Measurements from ENCODE around the gene ATP9B.

The ATP9B gene

DNA sequence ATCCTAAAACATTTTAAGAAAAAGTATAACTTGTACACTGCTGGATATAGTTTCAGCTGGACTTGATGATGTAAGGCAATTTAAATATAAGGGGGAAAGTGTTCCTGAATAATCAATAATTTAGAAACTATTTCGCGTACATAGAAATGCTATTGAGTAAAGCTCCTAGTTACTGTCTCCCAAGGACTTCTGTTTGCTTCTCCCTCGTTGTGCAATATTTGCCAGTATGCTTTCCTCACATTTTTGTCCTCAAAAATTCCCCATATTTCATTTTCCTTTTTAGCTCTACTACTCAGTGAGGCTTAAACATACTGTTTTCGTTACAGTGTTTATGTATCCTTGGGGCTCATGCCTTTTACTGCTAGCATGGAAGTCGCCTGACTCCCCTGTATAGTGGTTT is 36.9 kb downstream of the ATP9B start:
- no peak for DNase-seq (ENCODE audit: low spot score)
- TF ChIP-seq, protein P1, sequence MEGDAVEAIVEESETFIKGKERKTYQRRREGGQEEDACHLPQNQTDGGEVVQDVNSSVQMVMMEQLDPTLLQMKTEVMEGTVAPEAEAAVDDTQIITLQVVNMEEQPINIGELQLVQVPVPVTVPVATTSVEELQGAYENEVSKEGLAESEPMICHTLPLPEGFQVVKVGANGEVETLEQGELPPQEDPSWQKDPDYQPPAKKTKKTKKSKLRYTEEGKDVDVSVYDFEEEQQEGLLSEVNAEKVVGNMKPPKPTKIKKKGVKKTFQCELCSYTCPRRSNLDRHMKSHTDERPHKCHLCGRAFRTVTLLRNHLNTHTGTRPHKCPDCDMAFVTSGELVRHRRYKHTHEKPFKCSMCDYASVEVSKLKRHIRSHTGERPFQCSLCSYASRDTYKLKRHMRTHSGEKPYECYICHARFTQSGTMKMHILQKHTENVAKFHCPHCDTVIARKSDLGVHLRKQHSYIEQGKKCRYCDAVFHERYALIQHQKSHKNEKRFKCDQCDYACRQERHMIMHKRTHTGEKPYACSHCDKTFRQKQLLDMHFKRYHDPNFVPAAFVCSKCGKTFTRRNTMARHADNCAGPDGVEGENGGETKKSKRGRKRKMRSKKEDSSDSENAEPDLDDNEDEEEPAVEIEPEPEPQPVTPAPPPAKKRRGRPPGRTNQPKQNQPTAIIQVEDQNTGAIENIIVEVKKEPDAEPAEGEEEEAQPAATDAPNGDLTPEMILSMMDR (IDR thresholded peaks at IDR 0.05; ENCODE audit: extremely low read depth, insufficient read depth, missing control alignments): no peak
- in situ Hi-C loops (cut with MboI; ENCODE audit: low pct_unique_long_range_greater_than_20kb, low sequenced_read_pairs, unreplicated experiment): no loop called here

DNA sequence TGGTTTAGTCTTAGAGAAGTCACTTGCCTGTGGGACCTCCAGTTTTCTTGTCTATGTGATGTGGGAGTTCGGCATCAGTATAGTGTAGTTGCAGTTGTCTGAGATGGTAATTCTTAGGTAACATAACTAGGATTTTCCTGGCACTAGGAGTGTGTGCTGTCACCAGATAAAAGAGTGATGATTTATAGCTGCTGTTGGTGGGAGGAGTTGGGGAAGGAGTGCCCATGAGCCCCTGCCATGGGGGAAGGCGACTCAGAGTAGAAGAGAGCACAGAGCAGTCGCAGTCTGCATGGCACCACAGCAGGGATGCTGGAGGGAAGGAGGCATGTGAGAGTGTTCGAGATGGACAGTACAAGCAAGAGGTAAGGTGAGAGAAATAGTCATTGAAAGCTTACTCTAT is 38.7 kb downstream of the ATP9B start:
- TF ChIP-seq, protein P1 (IDR thresholded peaks at IDR 0.05; ENCODE audit: extremely low read depth, insufficient read depth, missing control alignments): no peak
- in situ Hi-C loops (cut with MboI; ENCODE audit: low pct_unique_long_range_greater_than_20kb, low sequenced_read_pairs, unreplicated experiment): no loop called here
- DNase-seq (ENCODE audit: low spot score): no peak

DNA sequence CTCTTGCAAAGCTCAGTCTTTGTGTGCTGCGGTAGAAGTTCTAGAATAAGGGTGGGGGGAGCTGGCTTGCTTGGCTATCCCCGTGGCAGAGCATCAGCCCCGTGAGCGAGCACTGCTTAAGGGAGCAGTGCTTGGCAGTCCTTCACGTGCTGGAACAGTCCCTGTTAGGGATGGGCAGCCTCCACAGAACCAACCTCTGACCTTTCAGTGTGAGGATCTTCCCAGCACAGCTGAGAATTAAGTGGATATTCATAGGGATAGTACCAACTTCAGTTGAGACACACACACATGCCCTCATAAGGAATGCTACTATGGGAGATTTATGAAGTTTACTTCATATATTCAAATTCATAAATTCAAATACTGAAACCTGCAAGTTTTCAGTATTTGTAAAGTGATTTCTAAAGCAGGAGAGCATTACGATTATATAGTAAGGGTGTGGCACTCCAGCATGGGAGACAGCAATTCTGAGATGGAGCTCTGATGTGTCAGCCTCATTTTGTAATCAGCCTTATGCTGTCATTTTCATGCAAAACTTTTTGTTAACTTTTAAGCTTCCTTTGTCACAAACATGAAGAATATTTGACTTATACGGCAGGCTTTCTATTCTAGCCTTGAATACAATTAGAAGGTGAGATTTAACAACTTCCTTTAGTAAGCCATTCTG is 39.5 kb downstream of the ATP9B start:
- no peak for DNase-seq (ENCODE audit: low spot score)
- TF ChIP-seq, protein P1 (IDR thresholded peaks at IDR 0.05; ENCODE audit: extremely low read depth, insufficient read depth, missing control alignments): no peak
- in situ Hi-C loops (cut with MboI; ENCODE audit: low pct_unique_long_range_greater_than_20kb, low sequenced_read_pairs, unreplicated experiment): no loop called here

DNA sequence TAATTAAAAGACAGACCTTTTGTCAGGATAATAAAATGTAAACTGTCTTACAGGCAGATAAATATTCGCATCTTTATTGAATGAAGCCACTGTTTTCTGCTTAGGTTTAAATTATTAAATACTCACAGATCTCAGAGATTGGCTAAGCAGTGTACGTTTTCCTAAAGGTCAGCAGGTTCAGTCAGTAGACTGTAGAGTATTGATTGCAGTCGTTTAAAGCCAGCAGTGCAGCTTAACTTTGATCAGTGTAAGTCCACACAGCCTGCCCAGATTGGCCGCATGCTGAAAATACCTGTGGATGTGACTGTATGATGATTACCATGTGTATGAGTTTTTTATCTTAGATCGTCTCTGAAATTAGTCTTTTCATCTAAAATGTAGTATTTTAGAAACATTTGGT is 42.3 kb downstream of the ATP9B start:
- TF ChIP-seq, protein P1 (IDR thresholded peaks at IDR 0.05; ENCODE audit: extremely low read depth, insufficient read depth, missing control alignments): no peak
- in situ Hi-C loops (cut with MboI; ENCODE audit: low pct_unique_long_range_greater_than_20kb, low sequenced_read_pairs, unreplicated experiment): no loop called here

DNA sequence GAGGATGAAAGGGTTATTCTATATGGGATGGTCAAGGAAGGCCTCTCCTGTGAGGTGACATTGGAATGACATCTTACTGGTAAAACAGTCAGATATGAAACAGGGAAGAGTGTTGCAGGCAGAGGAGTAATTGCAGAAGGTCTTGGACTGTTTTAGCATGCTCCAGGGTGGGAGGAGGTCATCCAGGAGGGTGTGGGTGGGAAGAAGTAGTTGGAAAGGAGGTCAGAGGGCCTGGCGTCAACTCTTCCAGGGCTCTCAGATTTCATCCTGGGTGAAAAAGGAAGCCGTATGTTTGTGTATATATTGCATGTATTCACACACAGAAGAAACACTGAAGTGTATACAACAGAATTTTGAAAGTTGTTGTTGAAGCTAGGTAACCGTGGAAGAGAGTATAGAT is 48.2 kb downstream of the ATP9B start:
- TF ChIP-seq, protein P1 (IDR thresholded peaks at IDR 0.05; ENCODE audit: extremely low read depth, insufficient read depth, missing control alignments): no peak
- in situ Hi-C loops (cut with MboI; ENCODE audit: low pct_unique_long_range_greater_than_20kb, low sequenced_read_pairs, unreplicated experiment): no loop called here
- DNase-seq (ENCODE audit: low spot score): no peak

More for the DNA sequence above, 42.3 kb downstream of the ATP9B start:
- DNase-seq (ENCODE audit: low spot score): no peak

DNA sequence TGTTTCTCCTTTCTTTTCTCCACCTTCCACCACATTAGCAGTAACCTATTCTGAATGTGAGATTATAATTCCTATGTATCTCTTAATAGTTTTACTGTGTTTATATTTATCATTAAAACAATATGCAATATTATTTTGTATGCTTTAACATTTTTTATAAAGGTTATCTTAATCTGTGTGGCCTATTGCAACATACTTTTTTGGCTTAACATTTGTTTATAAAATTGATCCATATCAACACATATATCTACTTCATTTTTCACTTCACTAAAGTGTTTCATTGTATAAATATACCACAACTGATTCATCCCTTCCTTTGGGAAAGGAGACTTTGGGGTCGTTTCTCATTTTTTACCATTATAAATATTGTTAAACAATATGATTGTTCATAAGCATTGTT is 48.6 kb downstream of the ATP9B start:
- DNase-seq (ENCODE audit: low spot score): no peak
- in situ Hi-C loops (cut with MboI; ENCODE audit: low pct_unique_long_range_greater_than_20kb, low sequenced_read_pairs, unreplicated experiment): no loop called here
- TF ChIP-seq, protein P1 (IDR thresholded peaks at IDR 0.05; ENCODE audit: extremely low read depth, insufficient read depth, missing control alignments): no peak

Measured in GM13977 (cell line).